Muscle of back (tissue), 11 donors: ENCODE results near the gene RLF. TPM values are rescaled to one million over a fixed set of nuclear protein-coding genes. Genes with fewer than 3 reads are reported as not detected.
"Not testable (repeated sequence)": the region's sequence is repeated elsewhere in the genome, so short reads cannot be mapped to it uniquely, and the experiment has no call there.

Experiments
- DNase-seq, 3 donors: peaks; one replicate each; pipeline versions ENCODE4 v3.0.0 to v3.0.0-alpha.2; 2013
- polyA plus RNA-seq, 10 donors: library from polyadenylated mRNA; unstranded; fragments of 120-200 nt; gene quantifications; one replicate each; pipeline ENCODE4 v1.2.1, GENCODE V29; 2013; ENCODE audit not compliant: insufficient read length in 10 of 10

RLF gene
- polyA plus RNA-seq, 10 donors, result 12.7 to 22.3 (median 15.4) TPM

GRCh38 chr1:40160806-40161124, 422 bp upstream of the RLF start:
- no peak for DNase-seq

DNA sequence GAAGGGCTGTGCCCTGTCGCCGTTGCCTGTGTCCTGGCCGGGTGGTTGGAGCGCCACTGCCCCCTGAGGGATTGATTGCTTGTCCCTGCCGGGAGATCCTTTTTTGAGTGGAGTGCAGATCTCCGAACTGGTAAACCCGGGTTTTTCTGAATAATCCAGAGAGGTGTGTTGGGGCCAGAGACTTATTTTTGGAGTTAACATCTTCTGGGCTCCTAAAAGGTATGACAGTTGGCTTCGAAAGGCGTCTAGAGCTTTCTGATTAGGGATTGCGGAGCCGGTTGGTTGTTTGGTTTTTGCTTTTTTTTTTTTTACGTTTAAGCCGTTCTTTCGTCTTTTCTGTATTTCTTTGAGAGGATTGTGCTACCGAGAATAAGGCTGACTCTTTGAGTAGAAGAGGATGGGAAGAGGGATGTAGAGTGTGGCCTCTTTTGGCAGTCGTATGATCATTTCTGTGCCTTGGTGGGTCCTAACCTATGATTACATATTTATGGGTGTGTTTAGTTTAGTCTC, 756 bp downstream of the RLF start:
- DNase-seq, result peak in 1 of 3 donors; percentile 26

DNA sequence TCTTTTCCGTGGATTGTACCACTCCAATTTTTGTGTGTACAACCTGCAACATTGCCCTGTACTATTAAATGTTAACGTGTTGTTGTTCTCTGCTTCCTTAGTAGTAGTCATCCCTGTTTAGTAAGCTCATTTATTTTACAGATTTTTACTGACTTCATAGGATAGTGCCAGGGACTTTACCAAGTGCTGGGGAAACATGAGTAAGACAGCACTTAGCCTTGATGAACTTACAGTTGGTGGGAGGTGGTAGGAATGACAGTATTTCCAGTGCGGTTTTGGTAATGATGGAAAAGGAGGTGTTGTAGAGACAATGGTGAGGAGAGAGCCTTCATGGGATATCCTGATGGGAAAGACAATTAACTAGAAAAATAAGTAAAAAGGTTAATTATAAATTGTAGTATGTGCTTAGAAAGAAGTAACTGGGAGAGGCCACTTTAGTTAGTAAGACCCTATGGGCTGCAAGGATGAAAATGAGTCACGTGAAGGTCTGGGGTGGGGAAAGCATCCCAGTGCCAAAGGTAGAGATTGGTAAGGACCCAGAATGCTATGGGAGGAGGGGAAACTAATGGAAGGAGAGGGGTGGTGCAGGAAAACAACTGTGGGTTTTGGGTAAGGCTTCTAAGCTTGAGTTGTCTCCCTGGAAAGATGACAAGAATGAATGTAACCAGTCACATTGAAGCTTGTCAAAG, 1.7 kb downstream of the RLF start:
- DNase-seq, result no peak

- no peak for DNase-seq
Observed at GRCh38 chr1:40167317-40167716, 6.1 kb downstream of the RLF start.

- no peak for DNase-seq
Observed at GRCh38 chr1:40171036-40171435, 9.8 kb downstream of the RLF start.

DNA sequence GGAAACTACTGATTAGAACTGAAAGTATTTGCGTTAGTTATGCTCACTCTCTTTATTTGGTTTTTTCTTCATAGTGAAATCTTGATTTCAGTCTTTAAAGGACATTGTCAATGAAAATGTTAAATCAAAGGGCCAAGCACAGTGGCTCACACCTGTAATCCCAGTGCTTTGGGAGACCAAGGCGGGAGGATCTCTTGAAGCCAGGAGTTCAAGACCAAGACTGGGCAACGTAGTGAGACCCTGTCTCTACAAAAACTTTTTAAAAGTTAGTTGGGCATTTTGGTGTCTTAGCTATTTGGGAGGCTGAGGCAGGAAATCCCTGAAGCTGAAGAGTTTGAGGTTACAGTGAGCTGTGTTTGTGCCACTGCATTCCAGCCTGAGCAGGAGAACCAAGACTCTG, 13.6 kb downstream of the RLF start:
- no peak for DNase-seq

DNA sequence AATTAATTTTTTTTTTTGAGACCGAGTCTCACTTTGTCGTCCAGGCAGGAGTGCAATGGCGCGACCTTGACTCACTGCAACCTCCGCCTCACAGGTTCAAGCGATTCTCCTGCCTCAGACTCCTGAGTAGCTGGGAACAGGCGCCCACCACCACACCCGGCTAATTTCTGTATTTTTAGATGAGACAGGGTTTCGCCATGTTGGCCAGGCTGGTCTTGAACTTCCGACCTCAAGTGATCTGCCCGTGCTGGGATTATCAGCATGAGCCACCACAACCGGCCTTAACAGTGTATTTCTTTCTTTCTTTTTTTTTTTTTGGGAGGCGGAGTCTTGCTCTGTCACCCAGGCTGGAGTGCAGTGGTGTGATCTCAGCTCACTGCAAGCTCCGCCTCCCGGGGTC, 15.8 kb downstream of the RLF start:
- DNase-seq, result not testable (repeated sequence)

DNA sequence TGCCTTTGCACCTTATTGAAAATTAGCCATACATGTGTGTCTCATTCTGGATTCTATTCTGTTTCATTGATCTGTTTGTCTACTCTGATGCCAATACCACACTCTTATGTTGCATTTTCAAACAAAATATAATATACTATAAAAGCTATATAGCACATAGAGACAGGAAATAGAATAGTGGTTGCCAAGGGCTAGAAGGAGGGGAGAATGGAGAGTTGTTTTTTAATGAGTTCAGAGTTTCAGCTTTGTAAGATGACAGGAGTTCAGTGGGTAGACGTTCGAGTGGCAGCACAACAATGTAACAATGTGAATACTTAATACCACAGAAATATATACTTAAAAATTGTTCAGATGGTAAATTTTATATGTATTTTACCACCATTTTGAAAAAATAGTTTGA, 17.0 kb downstream of the RLF start:
- no peak for DNase-seq

GRCh38 chr1:40179496-40180089, 18.4 kb downstream of the RLF start:
- DNase-seq, result no peak

- DNase-seq, result peak in 1 of 3 donors; percentile 6
Observed at GRCh38 chr1:40183055-40183710, 22.0 kb downstream of the RLF start.

- no peak for DNase-seq
Observed at GRCh38 chr1:40184193-40184592, 23.0 kb downstream of the RLF start.

- DNase-seq, result peak in 1 of 3 donors; percentile 49
Observed at GRCh38 chr1:40185951-40186864, 25.0 kb downstream of the RLF start.

DNA sequence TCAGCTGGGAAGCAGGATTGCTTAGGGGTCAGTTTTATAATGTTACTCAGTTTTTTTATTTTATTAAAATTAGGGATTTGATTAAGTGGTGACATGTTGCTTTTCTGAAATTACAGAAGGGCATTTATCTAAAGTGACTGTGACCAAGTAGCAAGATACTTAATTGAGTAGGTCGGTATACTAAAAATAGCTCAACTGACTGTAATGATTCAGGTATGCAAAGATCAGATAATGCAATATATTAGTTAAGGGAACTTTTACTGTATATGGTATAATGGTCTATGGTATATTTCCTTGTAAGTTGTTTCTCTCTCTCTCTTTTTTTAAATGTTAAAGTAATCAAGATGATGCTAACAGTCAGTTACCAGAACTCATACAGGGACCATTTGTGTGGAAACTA, 26.2 kb downstream of the RLF start:
- DNase-seq, result no peak

DNA sequence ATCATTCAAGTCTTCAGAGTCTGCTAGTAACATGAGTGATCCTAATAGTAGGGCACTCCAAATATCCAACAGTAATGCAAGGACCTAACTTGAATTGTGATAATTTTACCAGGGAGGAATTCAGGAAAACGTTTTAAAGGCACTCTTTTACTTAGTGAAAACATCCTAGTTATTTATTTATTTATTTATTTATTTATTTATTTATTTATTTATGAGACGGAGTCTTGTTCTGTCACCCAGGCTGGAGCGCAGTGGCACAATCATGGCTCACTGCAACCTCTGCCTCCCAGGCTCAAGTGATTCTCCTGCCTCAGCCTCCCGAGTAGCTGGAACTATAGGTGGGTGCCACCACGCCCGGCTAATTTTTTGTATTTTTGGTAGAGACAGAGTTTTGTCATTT, 33.5 kb downstream of the RLF start:
- DNase-seq, result not testable (repeated sequence)

DNA sequence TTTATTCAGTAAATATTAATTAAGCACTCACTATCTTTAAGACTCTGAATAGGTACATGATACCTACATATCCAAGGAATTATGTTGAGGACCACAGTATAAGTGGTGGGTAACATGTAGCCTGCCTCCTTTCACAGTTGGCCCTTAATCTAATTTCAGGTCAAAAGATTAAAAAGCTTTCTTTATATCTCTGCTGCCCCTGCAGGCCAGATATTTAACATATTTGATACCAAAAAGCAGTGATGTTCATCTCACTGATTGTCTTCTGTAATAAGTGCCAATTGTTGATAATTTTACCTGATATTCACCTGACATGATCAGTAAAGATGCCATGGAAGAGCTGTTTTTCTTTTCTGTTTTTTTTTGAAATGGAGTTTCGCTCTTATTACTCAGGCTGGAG, 36.5 kb downstream of the RLF start:
- no peak for DNase-seq

- no peak for DNase-seq
Observed at GRCh38 chr1:40199126-40199525, 37.9 kb downstream of the RLF start.

DNA sequence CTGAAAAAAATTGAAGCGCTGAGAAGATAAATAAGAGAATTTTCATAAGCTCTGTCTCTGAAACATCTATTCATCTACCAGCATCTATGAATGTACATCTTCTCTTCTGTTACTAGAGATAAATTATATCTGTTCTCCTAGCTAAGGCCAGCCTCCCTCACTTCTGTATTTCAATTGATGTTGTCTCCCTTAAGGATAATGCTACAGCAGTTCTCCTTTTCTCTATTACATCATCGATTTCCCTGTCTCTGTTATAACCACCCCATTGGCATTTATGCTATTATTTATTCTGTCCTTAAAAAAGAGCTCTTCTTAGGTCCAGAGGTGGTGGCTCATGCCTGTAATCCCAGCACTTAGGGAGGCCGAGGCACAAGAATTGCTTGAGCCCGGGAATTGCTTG, 43.7 kb downstream of the RLF start:
- no peak for DNase-seq

GRCh38 chr1:40210511-40211204, 49.5 kb downstream of the RLF start:
- DNase-seq, result no peak

GRCh38 chr1:40218333-40218732, 57.1 kb downstream of the RLF start:
- DNase-seq, result no peak

GRCh38 chr1:40221471-40221905, 60.3 kb downstream of the RLF start:
- not testable (repeated sequence) for DNase-seq

DNA sequence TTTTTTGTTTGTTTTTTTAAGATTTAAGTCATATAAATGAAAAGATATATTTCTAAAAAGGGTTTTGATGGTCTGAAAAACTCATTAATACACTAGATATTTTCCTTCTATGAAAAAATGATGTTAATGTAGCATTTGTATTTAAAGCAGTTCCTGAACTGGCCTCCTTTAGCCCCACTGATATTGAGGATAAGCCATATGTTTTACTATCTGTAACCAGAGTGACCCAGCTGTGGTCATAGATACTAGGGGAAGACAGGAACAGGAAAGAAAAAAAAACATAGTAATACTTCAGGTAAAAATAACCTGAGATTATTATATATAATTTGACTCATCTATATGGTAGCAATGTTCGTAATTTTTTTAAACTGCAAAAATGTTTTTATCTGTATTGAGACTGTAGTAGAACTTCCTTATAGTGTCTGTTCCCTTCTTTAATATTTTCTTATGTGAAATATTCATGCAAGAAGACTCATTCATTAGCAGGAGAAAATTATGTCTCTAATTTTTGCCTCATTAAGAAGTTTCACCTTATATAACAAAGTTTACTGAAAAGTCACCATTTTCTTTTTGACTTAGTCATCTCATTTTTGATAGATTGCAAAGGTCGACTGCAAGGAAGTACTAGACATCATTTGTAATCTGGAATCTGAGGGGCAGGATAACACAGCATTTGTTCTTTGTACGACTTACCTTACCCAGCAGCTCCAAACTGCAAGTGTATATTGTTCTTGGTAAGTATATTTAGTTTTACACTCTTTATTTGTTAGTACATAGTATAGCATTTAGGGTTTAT, 61.0 kb downstream of the RLF start:
- DNase-seq, result no peak
